Right renal pelvis (tissue), 4 donors: ENCODE results near the gene ATRN. TPM values are rescaled to one million over a fixed set of nuclear protein-coding genes. Genes with fewer than 3 reads are reported as not detected.

Experiments used
- DNase-seq, 4 donors: peaks; one replicate each; pipeline ENCODE4 v3.0.0-alpha.2; 2013; ENCODE audit warnings: low read depth in 4 of 4, low spot score in 3 of 4, missing footprints in 1 of 4
- polyA plus RNA-seq, 4 donors: library from polyadenylated mRNA; unstranded; fragments of 120-200 nt; gene quantifications; one replicate each; pipeline ENCODE4 v1.2.1, GENCODE V29; 2013; ENCODE audit not compliant: insufficient read length in 4 of 4

Gene ATRN
- polyA plus RNA-seq, 4 donors: 52.8 to 59.3 (median 55.1) TPM

DNA sequence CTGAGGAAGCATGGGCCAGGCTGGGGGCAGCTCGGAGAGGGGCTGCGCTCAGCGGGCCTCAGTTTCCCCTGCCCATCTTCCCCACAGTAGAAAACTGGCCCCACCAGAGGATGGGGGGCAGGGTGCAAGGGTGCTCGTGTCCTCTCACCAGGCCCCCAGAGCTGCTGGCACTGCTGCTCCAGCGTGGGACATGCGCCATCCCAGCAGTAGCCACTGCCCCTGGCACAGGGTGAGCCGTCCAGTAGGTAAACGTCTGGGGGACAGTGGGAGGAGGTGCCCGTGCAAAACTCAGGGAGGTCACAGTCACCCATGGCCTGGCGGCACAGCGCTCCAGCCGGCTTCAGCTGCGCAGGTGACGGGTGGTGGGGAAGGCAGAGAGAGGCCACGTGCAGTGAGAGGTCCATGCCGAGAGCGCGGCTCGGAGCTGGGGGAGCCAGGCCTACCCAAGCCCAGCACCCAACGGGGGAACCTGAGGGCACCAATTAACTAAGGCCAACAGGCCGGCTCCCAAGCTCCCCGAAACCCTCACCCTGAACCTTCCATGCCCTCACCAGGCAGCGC lies 201.2 kb downstream of the ATRN start:
- DNase-seq: no peak

DNA sequence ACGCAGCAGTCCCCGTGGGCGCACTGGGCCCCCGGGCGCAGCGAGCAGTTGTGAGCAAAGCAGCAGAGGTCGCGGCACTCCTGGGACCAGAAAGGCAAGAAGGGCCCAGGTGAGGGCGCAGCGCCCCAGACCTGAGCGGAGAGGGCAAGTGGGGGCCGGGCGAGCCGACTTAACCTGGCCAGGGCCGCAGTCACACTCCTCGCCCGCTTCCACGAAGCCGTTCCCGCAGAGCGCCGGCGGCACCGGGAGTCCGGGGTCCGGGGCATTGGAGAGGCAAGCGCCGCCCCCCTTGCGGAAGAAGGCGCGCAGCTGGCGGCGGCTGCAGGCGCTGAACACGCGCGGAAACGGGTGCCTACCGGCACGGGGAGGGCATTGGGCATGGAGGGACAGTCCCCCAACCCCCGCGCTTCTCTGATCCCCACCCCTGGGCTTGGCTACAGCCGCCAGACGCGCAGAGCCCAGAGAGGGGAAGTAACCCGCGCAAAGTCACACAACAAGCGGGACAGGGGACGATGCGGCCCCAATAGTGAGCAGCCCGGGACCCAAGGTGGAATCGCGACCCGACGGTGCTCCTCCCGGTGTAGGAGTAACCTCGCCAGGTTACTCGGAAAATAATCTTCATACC lies 201.8 kb downstream of the ATRN start:
- no peak for DNase-seq

DNA sequence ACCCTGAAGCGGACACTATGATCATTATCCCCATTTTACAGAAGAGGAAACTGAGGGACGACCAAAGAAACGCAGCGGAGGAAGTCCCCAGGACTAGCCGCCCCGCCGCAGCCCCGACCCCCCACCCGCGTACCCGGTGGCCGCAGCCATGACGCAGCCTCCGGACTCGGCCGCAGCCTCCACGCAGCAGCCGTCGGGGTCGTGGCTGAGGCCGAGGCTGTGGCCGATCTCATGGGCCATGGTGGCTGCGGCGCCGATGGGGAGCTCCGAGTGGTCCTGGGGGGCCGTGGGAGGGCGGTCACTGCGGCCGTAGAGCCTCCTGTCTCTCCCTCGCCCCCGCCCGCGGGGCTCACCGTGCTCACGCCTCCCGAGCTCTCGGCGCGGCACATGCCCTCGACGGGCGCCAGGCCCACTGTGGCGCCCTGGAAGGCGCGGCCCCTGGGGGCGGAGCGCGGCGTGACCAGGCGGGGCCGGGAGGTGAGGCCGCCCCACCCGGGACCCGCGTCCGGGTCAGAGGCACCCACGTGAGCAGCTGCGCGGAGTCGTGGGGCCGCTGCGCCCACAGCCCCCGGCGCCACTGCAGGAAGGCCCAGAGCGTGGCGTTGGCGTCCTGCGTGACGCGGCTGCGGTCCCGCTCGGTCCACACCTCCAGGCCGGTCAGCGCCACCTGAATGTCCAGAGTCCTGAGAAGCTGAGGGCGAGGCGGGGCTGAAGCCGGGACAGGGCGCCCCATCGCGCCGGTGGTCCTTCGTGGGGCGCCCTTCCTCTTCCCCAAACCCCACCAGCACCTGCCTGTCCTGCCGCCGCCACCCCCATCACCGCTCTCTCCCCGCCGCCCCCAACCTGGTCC lies 202.6 kb downstream of the ATRN start:
- no peak for DNase-seq

DNA sequence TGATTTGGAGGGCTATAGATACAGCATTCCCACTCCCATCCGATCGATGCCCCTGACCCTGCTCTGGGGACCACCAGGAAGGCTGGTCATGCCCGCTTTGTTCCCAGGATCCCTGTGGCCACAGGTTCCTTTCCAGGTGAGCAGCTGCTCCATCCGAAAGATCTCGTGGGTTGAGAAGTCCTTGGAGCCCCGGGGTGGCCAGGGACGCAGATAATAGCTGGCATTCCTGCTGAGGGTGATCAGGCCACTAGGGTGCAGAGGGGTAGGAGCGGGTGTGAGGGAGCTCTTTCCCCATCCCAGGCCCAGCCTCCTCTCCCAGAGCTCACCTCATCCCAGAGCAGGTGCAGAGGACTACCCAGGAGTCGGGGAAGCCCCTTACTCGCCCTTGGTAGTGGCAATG lies 203.6 kb downstream of the ATRN start:
- DNase-seq: no peak

DNA sequence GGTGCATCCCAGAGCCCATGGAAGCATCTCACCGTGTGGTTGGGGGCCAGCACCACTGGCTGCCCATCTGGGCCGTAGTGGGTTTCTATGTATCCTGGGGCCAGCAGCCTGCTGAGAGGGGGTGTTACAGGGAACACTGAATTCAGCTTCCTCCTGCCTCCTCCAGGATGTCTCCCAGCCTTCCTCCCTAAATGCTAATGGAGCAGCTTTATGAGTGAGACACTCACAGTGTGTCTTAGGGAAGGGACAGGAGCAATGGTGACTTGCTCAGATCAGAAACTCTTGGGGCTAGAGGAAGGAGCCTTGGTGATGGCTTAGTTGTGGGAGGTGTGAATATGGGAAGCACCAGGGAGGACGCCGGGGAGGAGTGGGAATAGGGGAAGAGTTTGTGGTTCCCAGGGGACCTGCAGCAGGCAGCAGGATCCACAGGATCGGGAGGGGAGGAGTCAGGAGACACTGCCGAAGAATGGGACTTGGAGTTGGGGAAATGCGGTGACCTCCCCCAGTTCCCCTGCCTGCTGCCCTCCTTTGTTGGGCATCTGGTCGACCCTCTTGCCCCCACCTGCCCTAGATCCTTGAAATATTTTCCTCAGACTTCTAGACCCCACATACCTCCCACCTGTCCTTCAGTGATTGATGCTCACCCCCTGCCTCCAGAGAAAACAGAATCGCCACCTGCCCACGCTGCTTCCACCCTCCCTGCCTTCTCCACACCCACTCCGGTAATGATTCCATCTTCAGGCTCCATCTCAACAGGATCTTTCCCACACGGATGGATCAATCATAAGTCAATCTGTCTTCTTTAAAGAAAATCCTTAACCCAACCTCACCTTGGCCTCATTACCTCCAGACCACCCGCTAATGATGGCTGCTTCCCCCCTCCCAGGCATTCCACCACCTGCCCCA lies 204.4 kb downstream of the ATRN start:
- DNase-seq: no peak

DNA sequence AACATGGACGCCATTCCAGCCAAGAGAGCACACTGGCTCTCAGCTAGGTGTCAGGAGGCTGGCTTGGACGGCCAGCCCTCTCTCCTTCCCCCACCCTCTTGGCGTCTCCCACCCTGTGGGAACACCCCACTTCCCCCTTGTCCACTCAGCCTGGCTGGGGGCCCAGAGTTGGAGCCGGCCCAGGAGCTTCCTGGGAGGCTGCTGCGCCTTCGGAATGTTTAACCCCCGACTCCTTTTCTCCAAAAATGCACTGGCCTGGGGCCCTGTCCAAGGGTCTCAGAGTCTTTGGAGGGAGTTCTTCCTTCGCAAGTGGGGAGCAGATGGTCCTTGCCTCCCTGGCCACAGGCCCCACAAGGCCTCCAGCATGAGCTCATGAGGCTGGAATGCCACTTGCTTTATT lies 206.9 kb downstream of the ATRN start:
- DNase-seq: no peak

DNA sequence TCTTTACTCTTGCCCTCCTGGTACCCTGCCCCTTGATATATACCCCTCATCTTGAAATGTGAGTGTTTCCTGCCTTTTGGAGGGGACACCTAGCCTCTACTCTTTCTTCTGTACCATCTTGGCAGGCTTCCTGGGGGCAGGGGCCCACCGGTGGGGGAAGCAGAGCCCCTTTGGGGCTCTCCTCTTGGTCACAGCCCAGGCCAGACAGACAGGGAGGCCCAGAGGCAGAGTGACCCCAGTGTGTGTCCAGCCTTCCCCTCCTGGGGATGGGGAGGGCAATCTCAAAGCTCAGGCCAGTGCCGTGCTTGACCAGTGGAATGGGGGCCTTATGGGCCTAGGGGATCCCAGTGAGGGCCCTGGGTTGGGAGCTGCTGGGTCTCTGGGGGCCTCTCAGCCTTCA lies 207.4 kb downstream of the ATRN start:
- DNase-seq: no peak

DNA sequence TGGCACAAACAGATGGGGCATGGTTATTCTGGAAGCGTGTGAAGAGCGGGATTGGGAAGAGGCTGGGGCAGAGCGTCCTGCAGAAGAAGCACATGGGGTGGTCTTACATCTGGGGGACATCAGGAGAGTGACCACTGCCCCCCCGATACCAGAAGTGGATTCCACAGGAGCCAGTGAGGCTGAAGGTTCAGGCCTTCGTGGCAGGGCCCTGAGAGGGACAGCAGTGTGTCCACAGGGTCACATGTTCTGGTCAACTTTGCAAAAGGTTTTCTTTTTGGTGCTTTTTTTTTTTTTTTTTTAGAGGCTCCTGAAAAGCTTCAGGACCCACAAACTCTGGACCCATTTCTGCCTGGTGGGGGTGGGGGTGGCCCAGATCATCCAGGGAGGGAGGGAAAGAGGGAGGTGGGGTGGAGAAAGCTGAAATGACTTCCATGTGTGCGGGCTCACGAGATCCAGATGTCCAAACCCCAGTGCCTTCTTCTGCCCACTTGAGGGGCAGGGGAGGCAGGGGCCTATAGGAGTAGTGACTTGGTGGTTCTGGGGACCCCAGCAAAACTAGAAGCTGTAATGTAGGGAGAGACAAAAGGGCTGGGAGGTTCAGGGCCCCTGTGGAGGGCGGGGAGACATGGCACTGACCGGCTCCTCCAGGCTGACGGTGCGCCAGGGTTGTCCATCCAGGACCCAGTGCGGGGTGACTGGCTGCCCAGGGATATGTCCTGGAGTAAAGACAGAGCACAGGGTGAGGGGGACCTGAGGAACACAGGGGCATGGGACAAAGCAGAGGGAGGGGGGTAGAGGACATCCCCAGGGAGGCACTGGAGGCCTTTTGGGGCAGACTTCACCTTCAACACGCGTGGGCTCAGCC lies 208.3 kb downstream of the ATRN start:
- DNase-seq: no peak

DNA sequence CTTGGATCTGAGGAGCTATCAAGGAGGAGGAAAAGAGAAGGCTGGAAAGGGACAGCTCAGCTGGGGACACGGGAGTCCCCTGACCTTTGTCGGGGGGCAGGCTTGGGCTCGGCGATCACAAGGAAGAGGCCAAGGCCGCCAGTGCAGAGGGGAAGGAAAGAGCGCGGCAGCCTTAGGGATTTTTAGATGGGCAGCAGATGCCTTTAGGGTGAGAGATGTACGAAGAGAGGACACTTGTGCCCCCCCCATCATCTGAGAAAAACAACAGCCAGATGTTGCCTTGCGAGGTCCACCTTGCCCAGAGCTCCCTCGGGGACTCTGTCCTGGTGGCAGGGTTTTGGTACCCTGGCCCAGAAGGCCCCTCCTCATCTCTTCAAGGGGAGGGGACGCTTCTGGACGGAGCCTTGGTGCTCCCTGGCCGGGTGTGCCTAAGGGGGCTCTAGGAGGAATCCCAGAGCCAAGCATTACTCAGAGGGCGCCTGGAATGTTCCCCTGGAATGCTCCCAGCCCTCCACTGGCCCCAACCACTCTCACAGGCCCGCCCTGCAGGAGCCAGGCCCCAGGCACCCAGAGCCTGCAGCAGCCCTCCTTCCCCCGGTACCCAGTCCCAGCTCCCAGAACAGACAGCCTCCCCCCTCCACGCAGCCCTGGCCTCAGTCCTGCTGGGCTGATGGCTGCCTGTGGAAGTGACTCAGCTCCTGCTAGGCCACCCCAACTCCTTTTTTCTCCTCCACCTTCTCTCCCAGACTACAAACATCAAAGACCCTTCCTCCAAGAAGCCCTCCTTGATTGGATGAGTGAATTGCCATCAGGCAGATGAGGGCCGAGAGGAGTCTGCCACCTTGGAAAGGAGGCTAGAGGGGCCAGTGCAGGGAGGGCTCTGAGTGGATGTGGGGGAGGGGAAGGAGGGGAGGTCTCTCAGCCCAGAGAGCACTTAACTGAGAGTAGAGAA lies 209.2 kb downstream of the ATRN start:
- no peak for DNase-seq

DNA sequence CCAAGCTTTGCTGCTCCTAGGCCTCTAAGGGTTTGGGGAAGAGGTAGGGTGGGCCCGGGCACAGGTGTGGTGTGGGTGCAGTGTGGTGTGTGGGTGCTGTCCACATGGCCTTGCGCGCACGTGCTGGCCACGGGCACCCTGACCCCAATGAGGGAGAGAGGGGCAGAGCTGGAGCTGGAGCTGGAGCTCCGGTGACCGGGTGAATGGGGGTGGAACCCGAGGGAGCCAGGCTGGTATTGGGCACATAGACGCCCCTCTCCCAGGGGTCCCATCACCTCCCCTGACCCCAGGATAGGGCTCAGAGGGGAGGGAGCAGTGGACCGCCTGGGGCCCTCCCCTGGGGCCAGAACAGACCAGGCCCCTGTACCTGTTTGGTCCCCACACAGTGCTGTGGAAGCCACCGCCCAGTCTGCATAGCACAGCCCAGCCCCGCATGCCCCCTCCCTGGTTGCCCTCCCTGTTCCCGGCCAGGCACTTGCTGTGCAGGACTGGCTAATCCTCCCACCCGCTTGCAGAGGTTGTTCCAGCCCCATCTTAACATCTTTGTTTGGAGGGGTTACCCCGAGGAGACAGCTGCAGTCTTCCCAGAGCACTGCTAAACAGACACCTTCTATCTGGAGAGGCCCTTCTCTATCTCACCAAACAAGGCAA lies 210.0 kb downstream of the ATRN start:
- DNase-seq: no peak

DNA sequence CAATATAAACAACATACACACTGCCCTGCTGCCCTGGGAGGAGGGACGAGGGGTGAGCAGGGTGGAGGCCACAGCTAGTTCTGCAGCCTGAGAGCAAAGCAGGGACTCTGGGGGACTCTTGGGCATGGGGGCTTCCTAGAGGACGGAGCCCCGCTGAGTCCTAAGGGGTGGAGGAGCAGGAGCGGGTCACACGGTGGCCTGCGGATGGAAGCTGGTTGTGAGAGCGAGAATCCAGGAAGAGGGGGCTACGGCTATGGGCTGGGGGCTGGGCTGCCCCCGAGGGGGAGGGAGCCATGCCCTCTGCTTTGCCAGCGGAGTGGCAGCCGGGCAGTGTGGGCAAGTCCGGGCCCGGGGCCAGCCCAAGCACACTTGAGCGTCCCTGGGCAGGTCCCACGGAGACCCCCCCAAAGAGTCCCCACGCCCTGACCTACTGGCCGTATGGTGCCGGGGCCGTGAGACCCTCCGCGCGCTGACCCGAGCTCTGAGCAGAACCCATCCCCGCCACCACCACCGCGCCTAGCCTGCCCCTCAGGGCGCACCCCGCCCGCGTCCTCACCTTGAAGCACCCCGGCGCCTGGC lies 210.6 kb downstream of the ATRN start:
- no peak for DNase-seq

DNA sequence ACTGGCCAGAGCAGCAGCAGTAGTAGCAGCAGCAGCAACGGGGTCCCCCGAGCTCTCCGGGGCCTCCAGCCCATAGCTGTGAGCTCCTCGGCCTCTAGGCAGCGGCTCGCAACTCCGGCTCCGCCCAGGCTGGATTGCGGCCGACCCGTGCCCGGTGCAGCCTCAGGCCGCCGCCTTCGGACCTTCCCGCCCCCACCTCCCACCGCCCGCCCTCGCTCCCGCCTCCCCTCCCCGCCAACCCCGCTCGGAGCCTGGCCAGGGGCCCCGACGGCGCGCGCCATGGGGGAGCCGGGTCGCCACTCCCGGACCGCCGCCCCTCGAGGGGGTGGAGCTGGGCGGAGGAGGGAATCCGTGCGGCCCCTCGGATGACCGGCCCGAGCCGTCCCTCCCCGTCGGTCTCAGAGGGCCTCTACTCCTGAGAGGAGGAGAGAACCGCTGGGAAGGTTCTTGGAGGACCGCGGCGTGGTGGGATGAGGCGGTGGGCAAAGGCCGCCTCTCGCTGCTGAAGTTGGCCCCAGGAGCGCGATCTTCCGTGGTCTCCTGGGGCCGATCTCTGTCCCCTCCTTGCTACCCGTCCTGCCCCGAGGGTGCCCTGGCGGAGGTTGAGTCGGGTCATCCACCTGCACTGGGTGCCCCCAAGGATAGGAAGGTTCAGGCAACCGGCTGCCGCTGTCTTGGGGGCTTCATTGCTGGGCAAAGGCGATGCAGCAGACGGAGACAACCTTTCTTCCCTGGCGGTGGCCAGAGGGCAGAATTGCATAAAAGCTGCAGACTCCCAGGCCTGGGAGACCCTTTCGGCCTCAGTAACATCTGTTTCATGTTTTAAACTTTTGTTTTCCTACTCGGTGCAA lies 211.3 kb downstream of the ATRN start, which contains the start of gene ADAM33:
ADAM33 (minus strand) TSS at position 80 of the 851 bp plus-strand sequence; CDS start at position 74, 6 bp downstream.
- DNase-seq: no peak

DNA sequence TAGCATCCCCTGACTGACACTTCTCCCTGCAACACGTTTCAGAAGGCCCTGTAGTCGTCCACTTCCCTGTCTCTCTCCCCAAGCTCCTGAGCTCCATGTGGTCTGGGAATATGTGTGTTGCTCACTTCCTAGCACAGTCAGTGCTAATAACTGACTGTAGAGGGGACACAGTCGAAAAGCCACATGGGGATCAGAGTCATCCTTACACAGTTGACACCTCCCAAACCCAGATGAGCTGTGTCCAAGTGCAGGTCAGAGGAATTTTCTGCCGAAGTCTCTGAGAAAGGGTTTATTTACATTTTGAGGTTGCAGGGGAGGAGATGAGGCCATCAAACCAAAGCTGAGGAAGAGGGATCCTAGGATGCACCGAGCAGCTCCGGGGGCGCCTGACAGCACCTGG lies 214.5 kb downstream of the ATRN start:
- DNase-seq: no peak

DNA sequence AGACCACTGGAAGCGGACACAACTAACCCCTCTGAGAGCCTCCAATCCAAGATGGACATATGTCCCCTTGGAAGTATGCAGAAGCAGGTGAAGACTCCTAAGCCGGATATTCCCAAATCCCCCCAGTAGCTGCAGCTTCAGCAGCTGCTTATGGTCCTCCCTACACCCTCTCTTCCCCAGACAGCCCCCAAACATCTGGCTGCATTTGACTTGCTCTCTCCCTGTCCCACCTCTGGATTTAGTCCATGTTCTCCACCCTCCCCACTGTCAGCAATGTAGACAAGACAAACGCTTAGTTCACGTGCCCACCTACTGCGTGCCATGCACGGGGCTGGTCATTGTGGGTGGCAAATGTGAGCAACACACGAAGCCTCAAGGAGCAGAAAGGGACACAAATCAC lies 215.6 kb downstream of the ATRN start:
- DNase-seq: no peak

DNA sequence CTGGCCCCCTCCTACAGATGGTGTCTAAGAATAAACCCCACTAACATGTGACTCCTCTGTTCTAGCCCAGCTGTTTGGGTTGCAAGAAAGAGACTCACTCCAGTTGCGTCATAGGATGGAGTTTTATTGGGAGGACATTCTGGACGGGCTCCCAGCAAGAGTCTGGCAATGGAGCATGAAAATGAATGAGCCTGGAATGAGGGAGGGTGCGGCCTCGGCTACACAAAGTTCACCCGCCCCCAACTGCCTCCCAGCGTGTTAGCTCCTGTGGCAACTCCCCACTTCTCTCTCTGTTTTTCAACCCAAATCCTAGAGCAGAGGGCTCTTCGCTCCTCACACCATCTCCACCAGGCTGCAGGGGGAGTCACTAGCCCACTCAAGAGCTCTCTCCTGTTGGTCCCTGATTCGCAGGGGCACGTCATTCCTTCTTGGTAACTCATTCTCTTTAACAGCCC lies 216.1 kb downstream of the ATRN start:
- DNase-seq: peak; percentile 64 to 79 (median 75)

DNA sequence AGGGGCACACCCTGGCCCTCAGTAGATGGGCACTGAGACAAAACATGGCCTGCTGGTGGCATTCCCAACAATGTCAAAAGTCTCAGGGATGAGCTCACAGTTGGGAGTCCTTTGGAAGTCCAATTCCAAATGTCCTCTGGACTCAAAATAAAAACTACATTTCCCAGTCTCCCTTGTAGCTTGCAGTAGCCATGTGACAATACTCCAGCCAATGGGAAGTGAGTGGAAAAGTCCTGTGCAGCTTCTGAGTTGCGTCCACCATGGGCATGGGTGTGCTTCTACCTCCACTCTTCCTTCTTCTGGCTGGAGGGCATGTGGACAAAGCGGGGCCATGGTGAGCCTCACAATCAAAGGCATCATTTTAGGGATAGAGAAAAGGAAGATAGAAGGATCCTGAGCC lies 216.8 kb downstream of the ATRN start:
- no peak for DNase-seq

DNA sequence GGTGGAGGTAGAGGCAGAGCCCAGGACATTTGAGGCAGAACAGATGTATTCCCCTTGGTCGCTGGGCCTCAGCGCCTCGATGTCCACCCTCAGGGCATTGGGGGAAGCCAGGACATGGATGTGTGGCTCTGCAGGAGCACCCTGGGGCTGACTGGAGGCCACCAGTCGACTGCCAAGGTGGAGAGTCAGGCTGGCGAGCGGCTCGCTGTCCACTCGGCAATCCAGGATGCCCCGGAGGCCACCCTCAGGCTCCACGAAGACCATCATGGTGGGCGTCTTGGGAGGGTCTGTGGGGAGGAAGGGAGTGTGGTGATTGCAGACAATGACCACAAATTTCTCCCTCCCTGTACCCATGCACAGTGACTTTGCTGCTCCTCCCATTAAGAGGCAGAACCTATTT lies 219.2 kb downstream of the ATRN start:
- no peak for DNase-seq
